ENCODE results near the gene CRHR1. TPM values are rescaled to one million over a fixed set of nuclear protein-coding genes. Genes with fewer than 3 reads are reported as not detected.

CRHR1 gene
- total RNA-seq, 1 experiment from 2014 or later = 0.15 TPM

DNA sequence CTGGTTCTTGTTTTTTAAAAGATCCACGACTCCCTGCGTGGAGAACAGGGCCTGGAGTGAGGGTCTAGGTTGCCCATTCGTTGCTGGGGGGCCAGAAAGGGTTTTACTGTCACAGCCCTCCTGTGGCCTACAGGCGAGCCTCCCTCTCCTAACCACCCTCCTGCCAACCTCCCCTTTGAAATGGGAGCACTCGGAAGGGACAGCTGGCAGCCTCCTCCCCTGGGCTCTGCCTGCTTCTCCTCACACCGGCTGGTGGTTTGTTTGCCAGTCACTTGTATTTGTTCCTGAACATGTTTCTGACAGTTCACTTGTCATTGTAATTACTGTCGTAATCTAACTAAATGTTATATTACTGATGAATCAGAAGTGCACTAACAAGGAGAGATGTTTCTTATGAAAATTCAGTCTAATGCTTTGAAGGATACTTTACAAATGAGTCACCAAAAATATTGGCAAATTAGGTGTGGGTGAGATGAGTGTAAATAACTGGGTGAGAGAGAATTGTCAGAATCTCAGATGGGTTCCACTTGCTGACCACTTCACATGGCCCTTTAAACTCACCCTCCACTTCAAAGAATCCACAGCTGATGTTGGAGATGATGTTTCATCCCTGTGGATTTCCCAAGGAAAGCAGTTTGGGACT, 57.9 kb downstream of the CRHR1 start:
- ChIA-PET CTCF (no interaction called here), POLR2A (no interaction called here)
- intact Hi-C loops (cut with micrococcal nuclease; ENCODE audit: unreplicated experiment) = no loop called here
- DNase-seq (ENCODE audit: low read depth, low spot score) (no peak), ATAC-seq (no peak)
- Histone ChIP-seq H3K27ac (ENCODE audit: low read length) (no peak overlapping the region), H3K4me1 (ENCODE audit: control insufficient read depth, insufficient read depth, low read length) (no peaks in the 10 kb centered on the region), H3K9me3 (ENCODE audit: control insufficient read depth, insufficient read depth, low read depth, low read length) (no peaks in the 10 kb centered on the region), H3K27me3 (ENCODE audit: control insufficient read depth, insufficient read depth, low read length) (no peaks in the 10 kb centered on the region), H3K4me3 (ENCODE audit: low read depth in 2 of 2, low read length in 2 of 2) (no peak overlapping the region), H3K36me3 (ENCODE audit: control insufficient read depth, insufficient read depth, low read length) (no peaks in the 10 kb centered on the region)
- TF ChIP-seq, protein P1, sequence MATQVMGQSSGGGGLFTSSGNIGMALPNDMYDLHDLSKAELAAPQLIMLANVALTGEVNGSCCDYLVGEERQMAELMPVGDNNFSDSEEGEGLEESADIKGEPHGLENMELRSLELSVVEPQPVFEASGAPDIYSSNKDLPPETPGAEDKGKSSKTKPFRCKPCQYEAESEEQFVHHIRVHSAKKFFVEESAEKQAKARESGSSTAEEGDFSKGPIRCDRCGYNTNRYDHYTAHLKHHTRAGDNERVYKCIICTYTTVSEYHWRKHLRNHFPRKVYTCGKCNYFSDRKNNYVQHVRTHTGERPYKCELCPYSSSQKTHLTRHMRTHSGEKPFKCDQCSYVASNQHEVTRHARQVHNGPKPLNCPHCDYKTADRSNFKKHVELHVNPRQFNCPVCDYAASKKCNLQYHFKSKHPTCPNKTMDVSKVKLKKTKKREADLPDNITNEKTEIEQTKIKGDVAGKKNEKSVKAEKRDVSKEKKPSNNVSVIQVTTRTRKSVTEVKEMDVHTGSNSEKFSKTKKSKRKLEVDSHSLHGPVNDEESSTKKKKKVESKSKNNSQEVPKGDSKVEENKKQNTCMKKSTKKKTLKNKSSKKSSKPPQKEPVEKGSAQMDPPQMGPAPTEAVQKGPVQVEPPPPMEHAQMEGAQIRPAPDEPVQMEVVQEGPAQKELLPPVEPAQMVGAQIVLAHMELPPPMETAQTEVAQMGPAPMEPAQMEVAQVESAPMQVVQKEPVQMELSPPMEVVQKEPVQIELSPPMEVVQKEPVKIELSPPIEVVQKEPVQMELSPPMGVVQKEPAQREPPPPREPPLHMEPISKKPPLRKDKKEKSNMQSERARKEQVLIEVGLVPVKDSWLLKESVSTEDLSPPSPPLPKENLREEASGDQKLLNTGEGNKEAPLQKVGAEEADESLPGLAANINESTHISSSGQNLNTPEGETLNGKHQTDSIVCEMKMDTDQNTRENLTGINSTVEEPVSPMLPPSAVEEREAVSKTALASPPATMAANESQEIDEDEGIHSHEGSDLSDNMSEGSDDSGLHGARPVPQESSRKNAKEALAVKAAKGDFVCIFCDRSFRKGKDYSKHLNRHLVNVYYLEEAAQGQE (IDR thresholded peaks at IDR 0.05; ENCODE audit: insufficient read depth in 1 of 2, low read depth in 2 of 2, low read length in 1 of 2) = no peak
- TF ChIP-seq SIN3A (IDR thresholded peaks at IDR 0.05; ENCODE audit: borderline replicate concordance, insufficient read depth, low read depth, low read length) = no peak
- TF ChIP-seq POLR2AphosphoS5 (IDR thresholded peaks at IDR 0.05; ENCODE audit: low read depth, low read length) = no peak
- no peak for TF ChIP-seq TCF7L2 (IDR thresholded peaks at IDR 0.05; ENCODE audit: low read depth, low read length)
- TF ChIP-seq, protein P2, sequence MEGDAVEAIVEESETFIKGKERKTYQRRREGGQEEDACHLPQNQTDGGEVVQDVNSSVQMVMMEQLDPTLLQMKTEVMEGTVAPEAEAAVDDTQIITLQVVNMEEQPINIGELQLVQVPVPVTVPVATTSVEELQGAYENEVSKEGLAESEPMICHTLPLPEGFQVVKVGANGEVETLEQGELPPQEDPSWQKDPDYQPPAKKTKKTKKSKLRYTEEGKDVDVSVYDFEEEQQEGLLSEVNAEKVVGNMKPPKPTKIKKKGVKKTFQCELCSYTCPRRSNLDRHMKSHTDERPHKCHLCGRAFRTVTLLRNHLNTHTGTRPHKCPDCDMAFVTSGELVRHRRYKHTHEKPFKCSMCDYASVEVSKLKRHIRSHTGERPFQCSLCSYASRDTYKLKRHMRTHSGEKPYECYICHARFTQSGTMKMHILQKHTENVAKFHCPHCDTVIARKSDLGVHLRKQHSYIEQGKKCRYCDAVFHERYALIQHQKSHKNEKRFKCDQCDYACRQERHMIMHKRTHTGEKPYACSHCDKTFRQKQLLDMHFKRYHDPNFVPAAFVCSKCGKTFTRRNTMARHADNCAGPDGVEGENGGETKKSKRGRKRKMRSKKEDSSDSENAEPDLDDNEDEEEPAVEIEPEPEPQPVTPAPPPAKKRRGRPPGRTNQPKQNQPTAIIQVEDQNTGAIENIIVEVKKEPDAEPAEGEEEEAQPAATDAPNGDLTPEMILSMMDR (IDR thresholded peaks at IDR 0.05) = no peak
- in situ Hi-C loops (cut with HindIII; ENCODE audit: low pct_unique_long_range_greater_than_20kb, low sequenced_read_pairs) = no loop called here
- BruUV-seq (replicated peaks) = no TSS peak

DNA sequence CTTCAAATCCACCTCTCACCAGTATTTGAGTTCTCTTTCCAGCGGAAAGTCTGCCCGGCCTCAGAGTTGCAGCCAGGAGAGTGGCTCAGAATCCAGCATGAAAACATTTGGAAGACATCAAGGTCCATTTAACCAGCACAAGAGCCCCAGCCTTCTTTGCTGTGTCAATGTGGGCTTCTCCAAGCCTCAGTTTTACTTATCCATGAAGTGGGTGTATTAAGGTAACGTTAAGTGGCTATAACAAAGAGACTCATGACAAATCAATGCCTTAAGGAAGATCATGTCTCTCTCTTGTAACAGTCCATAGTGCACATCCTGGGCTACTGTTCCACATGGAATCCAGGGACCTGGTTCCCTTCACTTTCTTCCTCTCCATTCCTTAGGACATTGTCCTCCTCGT, 59.6 kb downstream of the CRHR1 start:
- POLR2A ChIA-PET = no interaction called here
- TF ChIP-seq, protein P2 (IDR thresholded peaks at IDR 0.05) = no peak
- no peak for ATAC-seq
- DNase-seq (ENCODE audit: low read depth, low spot score) = no peak
- no peak overlapping the region for H3K4me3 ChIP-seq (ENCODE audit: low read depth in 2 of 2, low read length in 2 of 2)
- H3K36me3 ChIP-seq (ENCODE audit: control insufficient read depth, insufficient read depth, low read length) = no peaks in the 10 kb centered on the region
- intact Hi-C loops (cut with micrococcal nuclease; ENCODE audit: unreplicated experiment) (no loop called here), in situ Hi-C loops (cut with HindIII; ENCODE audit: low pct_unique_long_range_greater_than_20kb, low sequenced_read_pairs) (no loop called here)
- H3K27ac ChIP-seq (ENCODE audit: low read length) = no peak overlapping the region
- no TSS peak for BruUV-seq (replicated peaks)
- no peaks in the 10 kb centered on the region for H3K9me3 ChIP-seq (ENCODE audit: control insufficient read depth, insufficient read depth, low read depth, low read length)
- no peaks in the 10 kb centered on the region for H3K4me1 ChIP-seq (ENCODE audit: control insufficient read depth, insufficient read depth, low read length)
- CTCF ChIA-PET = no interaction called here
- H3K27me3 ChIP-seq (ENCODE audit: control insufficient read depth, insufficient read depth, low read length) = no peaks in the 10 kb centered on the region

Data from Panc1 (cell line).